Islet of Langerhans (tissue), 1 donor: Measurements from ENCODE around the gene CDKL2.
"Not testable (repeated sequence)": the region's sequence is repeated elsewhere in the genome, so short reads cannot be mapped to it uniquely, and the experiment has no call there.

Source experiments
- FAIRE-seq: peaks from one replicate; lab custom pipeline; 2011; peaks lifted over from hg19 to GRCh38; lab: Jason Lieb, UNC

The CDKL2 gene

DNA sequence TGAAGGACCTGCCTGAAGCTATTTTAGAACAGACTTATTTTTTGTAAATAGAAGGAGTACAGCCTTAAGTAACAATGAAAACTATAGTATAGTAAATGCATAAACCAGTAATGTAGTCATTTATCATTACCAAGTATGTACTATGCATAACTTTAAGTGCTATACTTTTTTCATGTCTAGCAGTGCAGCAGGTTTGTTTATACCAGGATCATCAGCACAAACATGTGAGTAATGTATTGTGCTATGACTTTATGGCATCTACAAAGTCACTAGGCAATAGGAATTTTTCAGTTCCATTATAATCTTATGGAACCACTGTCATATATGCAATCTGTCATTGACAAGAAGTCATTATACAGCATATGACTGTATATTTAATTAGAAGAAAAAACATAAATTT, 77.9 kb downstream of the CDKL2 start:
- no peak for FAIRE-seq

DNA sequence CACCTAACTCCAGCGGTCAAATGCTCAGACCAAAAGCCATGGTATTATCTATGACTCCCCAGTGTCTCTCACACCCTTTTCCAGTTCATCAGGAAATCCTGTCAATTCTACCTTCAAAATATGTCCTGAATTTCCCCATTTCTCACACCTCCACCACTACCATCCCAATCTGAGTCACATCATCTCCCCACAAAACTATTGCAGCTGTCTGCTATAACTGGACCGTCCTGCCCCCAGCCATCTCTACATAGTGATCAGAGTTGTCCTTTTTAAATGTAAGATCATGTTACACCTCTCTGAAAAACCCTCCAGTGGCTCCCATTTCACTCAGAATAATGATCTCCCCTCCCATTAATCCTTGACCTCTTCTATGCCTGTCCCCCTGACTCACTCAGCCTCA, 81.3 kb downstream of the CDKL2 start:
- FAIRE-seq = no peak

DNA sequence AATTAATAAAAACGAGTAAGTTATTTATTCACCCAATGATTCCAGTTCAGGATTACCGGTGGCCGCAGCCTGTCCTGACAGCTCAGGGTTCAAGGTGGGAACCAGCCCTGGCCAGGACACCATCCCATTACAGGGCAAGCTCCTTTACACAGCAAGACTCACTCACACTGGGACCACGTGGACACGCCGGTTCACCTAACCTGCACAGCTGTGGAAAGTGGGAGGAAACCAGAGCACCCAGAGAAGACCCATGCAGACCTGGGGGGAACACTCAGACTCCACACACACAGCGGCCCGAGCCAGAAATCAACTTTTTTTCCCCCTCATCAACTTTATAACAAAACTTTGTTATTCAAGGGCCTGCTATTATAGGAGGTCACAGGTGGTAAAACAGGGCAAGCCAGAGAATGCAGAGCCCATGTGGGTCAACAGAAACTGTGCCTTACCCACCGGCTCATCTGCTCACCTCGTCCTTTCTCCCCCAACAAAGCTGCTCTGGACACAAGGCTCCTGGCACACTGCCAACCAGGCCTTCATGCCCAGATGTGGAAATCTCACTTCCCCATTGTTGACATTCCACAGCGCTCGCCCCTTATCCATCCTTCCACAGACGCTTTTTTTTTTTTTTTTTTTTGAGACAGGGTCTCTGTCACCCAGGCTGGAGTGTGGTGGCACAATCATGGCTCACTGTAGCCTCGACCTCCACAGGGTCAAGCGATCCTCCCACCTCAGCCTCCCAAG, 82.5 kb downstream of the CDKL2 start:
- no peak for FAIRE-seq

DNA sequence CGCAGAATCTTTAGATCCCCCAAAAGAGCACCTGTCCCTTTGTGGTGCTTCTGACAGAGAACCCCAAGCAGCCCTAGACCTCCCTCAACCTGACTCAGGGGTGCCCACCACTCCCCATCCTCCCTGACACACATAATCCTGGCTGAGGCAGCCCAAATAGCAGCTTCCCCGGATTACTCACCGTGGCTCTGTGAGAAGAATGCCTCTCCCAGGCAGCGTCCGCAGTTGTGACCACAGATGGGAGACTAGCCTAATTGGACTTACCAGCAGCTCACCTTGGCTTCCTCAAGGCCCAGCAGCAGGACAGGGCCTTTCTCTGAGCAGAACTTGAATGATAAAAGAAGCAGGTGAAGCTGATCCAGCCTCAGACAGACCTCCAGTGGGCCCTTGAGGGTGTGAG, 84.8 kb downstream of the CDKL2 start:
- FAIRE-seq = no peak

DNA sequence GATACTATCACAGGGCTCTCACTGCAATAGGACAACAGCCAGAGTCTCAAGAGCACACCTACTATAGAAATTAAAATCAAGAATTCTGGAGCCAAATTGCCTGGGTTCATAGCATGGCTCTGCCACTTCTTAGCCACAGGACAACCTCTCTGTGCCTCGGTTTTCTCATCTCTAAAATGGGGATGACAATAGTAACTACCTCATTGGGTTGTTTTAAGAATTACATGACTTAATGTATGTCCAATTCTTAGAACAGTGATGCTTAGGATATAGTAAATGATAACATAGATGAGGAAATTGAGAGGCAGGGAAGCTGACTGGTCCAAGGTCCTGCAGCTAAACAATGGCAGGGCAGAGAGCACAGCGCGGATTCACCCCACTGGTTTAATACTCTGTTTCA, 85.5 kb downstream of the CDKL2 start:
- FAIRE-seq = no peak

DNA sequence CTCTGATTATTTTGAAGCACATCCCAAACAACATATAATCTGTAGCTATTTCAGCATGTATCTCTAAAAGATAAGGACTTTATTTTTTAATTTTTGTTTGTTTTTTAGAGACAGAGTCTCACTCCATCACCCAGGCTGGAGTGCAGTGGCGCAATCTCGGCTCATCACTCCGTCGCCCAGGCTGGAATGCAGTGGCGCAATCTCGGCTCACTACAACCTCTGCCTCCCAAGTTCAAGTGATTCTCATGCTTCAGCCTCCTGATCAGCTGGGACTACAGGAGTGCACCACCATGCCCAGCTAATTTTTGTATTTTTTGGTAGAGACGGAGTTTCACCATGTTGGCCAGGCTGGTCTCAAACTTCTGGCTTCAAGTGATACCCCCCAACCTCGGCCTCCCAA, 86.1 kb downstream of the CDKL2 start:
- not testable (repeated sequence) for FAIRE-seq

DNA sequence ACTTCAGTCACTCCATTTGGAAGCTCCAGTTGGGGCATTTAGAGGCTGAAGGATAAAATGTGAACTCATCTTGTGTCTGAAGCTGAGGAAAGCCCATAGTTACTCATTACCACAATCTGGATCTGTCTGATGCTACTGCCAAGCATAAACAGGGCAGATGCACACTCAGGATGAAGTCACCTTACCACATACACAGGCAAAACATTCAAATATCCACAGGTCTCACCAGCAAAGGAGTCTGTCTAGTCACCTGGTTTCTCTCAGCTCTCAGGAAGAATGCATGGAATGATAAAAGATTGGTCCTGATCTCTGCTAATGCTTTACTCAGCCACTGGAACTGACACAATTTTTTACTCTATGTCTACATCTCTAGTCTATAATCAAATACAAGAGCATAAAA, 87.5 kb downstream of the CDKL2 start:
- FAIRE-seq = no peak

DNA sequence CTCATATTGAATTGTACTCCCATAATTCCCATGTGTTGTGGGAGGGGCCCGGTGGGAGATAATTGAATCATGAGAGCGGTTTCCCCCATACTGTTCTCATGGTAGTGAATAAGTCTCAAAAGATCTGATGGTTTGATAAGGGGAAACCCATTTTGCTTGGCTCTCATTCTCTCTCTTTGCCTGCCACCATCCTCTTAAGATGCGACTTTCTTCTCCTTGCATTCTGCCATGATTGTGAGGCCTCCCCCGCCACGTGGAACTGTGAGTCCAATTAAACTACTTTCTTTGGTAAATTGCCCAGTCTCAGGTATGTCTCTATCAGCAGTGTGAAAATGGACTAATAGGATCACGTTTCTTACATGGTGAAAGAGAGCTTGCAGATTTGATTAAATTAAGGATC, 93.0 kb downstream of the CDKL2 start:
- FAIRE-seq = not testable (repeated sequence)

DNA sequence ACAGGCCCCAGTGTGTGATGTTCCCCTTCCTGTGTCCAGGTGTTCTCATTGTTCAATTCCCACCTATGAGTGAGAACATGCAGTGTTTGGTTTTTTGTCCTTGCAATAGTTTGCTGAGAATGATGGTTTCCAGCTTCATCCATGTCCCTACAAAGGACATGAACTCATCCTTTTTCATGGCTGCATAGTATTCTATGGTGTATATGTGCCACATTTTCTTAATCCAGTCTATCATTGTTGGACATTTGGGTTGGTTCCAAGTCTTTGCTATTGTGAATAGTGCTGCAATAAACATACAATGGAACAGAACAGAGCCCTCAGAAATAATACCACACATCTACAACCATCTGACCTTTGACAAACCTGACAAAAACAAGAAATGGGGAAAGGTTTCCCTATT, 96.4 kb downstream of the CDKL2 start:
- not testable (repeated sequence) for FAIRE-seq

DNA sequence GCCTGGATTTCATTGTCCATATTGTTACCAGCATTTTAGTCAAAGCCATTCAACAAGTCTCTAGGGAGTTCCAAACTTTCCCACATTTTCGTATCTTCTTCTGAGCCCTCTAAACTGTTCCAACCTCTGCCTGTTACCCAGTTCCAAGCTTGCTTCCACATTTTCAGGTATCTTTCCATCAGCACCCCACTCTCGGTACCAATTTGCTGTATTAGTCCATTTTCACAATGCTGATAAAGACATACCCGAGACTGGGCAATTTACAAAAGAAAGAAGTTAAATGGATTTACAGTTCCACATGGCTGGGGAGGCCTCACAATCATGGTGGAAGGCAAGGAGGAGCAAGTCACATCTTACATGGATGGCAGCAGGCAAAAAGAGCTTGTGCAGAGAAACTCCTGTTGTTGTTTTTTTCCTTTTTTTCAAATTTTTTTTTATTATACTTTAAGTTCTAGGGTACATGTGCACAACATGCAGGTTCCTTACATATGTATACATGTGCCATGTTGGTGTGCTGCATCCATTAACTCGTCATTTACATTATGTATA, 96.9 kb downstream of the CDKL2 start:
- not testable (repeated sequence) for FAIRE-seq

DNA sequence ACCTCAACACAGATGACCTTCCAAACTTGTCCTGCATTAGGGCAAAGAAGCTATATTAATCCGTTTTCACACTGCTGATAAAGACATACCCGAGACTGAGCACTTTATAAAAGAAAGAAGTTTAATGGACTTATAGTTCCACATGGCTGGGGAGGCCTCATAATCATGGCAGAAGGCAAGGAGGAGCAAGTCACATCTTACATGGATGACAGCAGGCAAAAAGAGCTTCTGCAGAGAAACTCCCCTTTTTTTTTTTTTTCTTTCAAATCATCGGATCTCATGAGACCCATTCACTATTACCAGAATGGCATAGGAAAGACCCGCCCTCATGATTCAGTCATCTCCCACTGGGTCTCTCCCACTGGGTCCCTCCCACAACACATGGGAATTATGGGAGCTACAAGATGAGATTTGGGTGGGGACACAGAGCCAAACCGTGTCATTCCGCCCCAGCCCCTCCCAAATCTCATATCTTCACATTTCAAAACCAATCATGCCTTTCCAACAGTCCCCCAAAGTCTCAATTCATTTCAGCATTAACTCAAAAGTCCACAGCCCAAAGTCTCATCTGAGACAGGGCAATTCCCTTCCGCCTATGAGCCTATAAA, 98.7 kb downstream of the CDKL2 start:
- not testable (repeated sequence) for FAIRE-seq

DNA sequence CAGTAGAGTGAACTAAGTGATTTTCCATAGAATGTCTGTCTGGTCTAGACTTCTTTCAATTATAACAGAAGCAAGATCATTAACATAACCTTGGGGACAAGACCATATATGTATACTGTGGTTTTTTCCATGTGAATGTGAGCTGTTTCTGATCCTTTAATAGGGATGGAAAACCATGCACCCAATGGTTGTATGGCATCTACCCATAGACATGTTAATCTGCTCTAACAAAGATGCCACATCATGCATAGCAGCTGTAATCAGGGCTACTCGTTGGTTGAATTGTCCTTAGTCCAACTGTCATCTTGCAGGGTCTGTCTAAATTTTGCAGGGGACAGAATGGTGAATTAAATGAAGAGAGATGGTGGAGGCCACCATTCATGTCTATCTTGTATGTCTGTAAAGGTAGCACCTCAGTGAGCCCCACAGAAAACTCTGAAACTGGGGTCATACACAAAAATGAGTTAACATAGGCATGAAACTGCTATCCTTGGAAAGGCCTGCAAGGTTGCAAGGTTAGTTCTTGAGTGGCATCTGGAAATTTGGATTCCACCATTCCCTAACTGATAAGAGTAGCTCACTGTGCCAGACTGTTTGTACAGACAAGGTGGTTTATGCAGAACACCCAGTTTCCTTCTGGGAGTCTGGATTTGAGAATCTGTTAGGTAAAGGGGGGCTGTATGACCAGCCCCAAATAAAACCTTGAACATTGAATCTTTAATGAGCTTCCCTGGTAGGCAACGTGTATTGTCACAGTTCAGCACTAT, 99.6 kb downstream of the CDKL2 start:
- FAIRE-seq = no peak
